ENCODE data around the gene SCRT2. TPM values are rescaled to one million over a fixed set of nuclear protein-coding genes. Genes with fewer than 3 reads are reported as not detected.

SCRT2 gene
- total and polyA plus RNA-seq, 9 of the 15 experiments (the other 6 are each of a cell fraction or from before 2014, with no cell fraction given) = 0.04 to 0.75 (median 0.13) TPM; not detected in 2

DNA sequence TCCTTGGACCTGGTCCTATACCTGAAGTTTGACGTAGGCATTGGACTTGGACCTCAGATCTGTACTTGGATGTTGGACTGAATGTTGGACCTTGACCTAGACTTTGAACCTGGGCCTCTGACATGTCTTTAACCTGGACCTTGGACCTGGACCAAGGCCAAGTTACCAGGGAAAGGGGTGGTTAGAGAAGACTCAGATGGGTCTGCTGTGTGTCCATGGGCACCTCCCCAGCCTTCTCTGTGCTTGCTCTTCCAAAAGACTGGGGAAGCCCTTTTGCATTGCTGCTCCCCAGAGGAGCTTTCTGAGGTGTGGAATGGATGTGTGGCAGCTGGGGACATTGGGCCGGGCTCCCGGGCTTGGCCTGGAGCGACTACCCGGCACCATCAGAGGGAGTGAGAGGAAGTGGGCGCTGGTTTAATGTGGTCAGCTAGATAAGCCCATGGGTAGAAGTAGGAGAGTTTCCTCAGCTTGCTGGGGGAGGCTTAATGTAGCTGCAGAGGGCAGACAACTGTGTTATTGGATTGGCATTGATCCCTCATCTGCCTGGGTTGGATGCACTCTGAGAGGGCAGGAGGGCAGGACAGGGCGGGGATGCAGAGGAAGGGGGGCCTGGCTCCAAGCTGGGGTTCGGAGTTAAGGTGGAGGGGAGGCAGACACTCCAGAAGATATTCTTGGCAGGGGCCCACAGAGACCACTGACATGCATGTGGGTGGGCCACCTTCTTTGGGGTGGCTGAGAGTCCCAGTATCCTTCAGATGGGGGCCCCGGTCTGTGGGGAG is 4.2 kb downstream of the SCRT2 start (continued):
- TF ChIP-seq TAF7 (tag; IDR thresholded peaks at IDR 0.05) (no peak), ZNF76 (CRISPR knock-in tag; IDR thresholded peaks at IDR 0.05; ENCODE audit: borderline replicate concordance) (no peak), NBN (IDR thresholded peaks at IDR 0.05; ENCODE audit: low read depth) (no peak), SAP30 (IDR thresholded peaks at IDR 0.05; ENCODE audit: borderline replicate concordance, insufficient read depth, low read depth, low read length, poor library complexity, severe bottlenecking) (no peak), NR2C2 (CRISPR knock-in tag; IDR thresholded peaks at IDR 0.05) (no peak), NR2C2 (tag; IDR thresholded peaks at IDR 0.05) (no peak), ZNF24 (IDR thresholded peaks at IDR 0.05) (no peak), FOS (IDR thresholded peaks at IDR 0.05; ENCODE audit: extremely low read depth, insufficient read length) (no peak), NR4A1 (CRISPR knock-in tag; IDR thresholded peaks at IDR 0.05) (no peak), NR4A1 (tag; IDR thresholded peaks at IDR 0.05) (no peak), COPS2 (conservative IDR thresholded peaks at IDR 0.05) (no peak), TRIM28 (IDR thresholded peaks at IDR 0.05) (no peak), ZNF785 (CRISPR knock-in tag; IDR thresholded peaks at IDR 0.05) (no peak), U2AF1 (optimal IDR thresholded peaks at IDR 0.05; ENCODE audit: low read depth, low read length) (no peak), POLR2H (tag; IDR thresholded peaks at IDR 0.05; ENCODE audit: low read depth) (no peak), ZC3H11A (IDR thresholded peaks at IDR 0.05; ENCODE audit: low read depth, low read length) (no peak), ZNF445 (CRISPR knock-in tag; IDR thresholded peaks at IDR 0.05; ENCODE audit: low read depth) (no peak), CEBPG (CRISPR knock-in tag; IDR thresholded peaks at IDR 0.05) (0 out of 2 replicates have a peak, but pooled peaks have one; percentile 15), CEBPG (tag; conservative IDR thresholded peaks at IDR 0.05 in 1 of 2, IDR thresholded peaks at IDR 0.05 in 1 of 2) (no peak), POLR3G (IDR thresholded peaks at IDR 0.05; ENCODE audit: extremely low read depth, insufficient read length, insufficient replicate concordance) (no peak), TSC22D4 (tag; IDR thresholded peaks at IDR 0.05) (no peak), FUS (optimal IDR thresholded peaks at IDR 0.05; ENCODE audit: low read depth, low read length) (no peak), ZNF583 (CRISPR knock-in tag; IDR thresholded peaks at IDR 0.05) (no peak), KHSRP (IDR thresholded peaks at IDR 0.05) (no peak), KLF1 (tag; IDR thresholded peaks at IDR 0.05) (no peak)
- TF ChIP-seq, protein P1, sequence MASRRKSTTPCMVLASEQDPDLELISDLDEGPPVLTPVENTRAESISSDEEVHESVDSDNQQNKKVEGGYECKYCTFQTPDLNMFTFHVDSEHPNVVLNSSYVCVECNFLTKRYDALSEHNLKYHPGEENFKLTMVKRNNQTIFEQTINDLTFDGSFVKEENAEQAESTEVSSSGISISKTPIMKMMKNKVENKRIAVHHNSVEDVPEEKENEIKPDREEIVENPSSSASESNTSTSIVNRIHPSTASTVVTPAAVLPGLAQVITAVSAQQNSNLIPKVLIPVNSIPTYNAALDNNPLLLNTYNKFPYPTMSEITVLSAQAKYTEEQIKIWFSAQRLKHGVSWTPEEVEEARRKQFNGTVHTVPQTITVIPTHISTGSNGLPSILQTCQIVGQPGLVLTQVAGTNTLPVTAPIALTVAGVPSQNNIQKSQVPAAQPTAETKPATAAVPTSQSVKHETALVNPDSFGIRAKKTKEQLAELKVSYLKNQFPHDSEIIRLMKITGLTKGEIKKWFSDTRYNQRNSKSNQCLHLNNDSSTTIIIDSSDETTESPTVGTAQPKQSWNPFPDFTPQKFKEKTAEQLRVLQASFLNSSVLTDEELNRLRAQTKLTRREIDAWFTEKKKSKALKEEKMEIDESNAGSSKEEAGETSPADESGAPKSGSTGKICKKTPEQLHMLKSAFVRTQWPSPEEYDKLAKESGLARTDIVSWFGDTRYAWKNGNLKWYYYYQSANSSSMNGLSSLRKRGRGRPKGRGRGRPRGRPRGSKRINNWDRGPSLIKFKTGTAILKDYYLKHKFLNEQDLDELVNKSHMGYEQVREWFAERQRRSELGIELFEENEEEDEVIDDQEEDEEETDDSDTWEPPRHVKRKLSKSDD (conservative IDR thresholded peaks at IDR 0.05; ENCODE audit: low read length) = no peak
- TF ChIP-seq, protein P2, sequence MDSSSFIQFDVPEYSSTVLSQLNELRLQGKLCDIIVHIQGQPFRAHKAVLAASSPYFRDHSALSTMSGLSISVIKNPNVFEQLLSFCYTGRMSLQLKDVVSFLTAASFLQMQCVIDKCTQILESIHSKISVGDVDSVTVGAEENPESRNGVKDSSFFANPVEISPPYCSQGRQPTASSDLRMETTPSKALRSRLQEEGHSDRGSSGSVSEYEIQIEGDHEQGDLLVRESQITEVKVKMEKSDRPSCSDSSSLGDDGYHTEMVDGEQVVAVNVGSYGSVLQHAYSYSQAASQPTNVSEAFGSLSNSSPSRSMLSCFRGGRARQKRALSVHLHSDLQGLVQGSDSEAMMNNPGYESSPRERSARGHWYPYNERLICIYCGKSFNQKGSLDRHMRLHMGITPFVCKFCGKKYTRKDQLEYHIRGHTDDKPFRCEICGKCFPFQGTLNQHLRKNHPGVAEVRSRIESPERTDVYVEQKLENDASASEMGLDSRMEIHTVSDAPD (CRISPR knock-in tag; IDR thresholded peaks at IDR 0.05) = no peak

Measured in K562 (cell line).